ENCODE data around the gene ZNF518A.

- TF ChIP-seq EZH2 (IDR thresholded peaks at IDR 0.05; ENCODE audit: low read length, missing control alignments) (no peak), CTCF (conservative IDR thresholded peaks at IDR 0.05 in 1 of 2, IDR thresholded peaks at IDR 0.05 in 1 of 2; ENCODE audit: low read depth in 1 of 2, low read length in 2 of 2) (no peak)
Measured at GRCh38 chr10:96090463-96090800, 39.7 kb upstream of the ZNF518A start.

Measured in fibroblast of lung (primary cell).